Neuronal stem cell (in vitro differentiated cells): ENCODE measurements around the gene CAMK1D.
A peak's percentile ranks its signal among the peaks of the same experiment; 100 is the strongest.

ENCODE experiments used
- DNase-seq: peaks from one replicate; pipeline ENCODE4 v3.0.0-alpha.2; 2013; ENCODE audit warnings: low spot score
- H2AFZ ChIP-seq: one replicate; pipeline ENCODE4 v1.6.1; 2013; ENCODE audit warnings: mild to moderate bottlenecking, low read length, inconsistent platforms
- H2AK5ac ChIP-seq: 2 replicates; pipeline ENCODE4 v1.6.1; 2013; ENCODE audit warnings: low read depth, mild to moderate bottlenecking, inconsistent platforms, low read length, moderate library complexity, mixed read lengths
- H2BK120ac ChIP-seq: 2 replicates; pipeline ENCODE4 v1.6.1; 2013; ENCODE audit warnings: low read depth, mild to moderate bottlenecking, inconsistent platforms, low read length, moderate library complexity, mixed read lengths
- H2BK12ac ChIP-seq: one replicate; pipeline ENCODE4 v1.6.1; 2013; ENCODE audit warnings: low read length, inconsistent platforms
- H2BK15ac ChIP-seq: 2 replicates; pipeline ENCODE4 v1.6.1; 2013; ENCODE audit warnings: mild to moderate bottlenecking, low read length, inconsistent platforms, mixed read lengths
- H2BK5ac ChIP-seq: one replicate; pipeline ENCODE4 v1.6.1; 2013; ENCODE audit warnings: inconsistent platforms, mild to moderate bottlenecking, low read length, moderate library complexity
- H3K14ac ChIP-seq: one replicate; pipeline ENCODE4 v1.6.1; 2013; ENCODE audit warnings: low read length, inconsistent platforms
- H3K18ac ChIP-seq: 2 replicates; pipeline ENCODE4 v1.6.1; 2013; ENCODE audit warnings: low read length, inconsistent platforms
- H3K23ac ChIP-seq: 2 replicates; pipeline ENCODE4 v1.6.1; 2013; ENCODE audit warnings: low read depth, mild to moderate bottlenecking, mixed read lengths, low read length, inconsistent platforms; ENCODE audit not compliant: poor library complexity
- H3K27ac ChIP-seq: replicated peaks from 3 replicates; pipeline ENCODE4 v1.5.1; 2013; ENCODE audit warnings: low read length, inconsistent platforms
- H3K27me3 ChIP-seq, 3 experiments: 2 replicates each; pipeline ENCODE4 v1.6.1; 2013; ENCODE audit warnings: low read length in 3 of 3, mild to moderate bottlenecking in 2 of 3, inconsistent platforms in 1 of 3, low read depth in 1 of 3, mixed read lengths in 1 of 3, moderate library complexity in 1 of 3; ENCODE audit not compliant: control insufficient read depth in 3 of 3, insufficient read depth in 3 of 3
- H3K36me3 ChIP-seq, 2 donors: replicated peaks in 1 of 2; 2 replicates each; pipeline ENCODE4 v1.6.1; 2013; ENCODE audit warnings: low read length in 2 of 2; ENCODE audit not compliant: control insufficient read depth in 2 of 2, insufficient read depth in 2 of 2
- H3K4ac ChIP-seq: 2 replicates; pipeline ENCODE4 v1.6.1; 2013; ENCODE audit warnings: inconsistent platforms, mild to moderate bottlenecking, low read length, moderate library complexity
- H3K4me1 ChIP-seq, 2 donors: 1 replicate in 1 of 2; 2 replicates in 1 of 2; pipeline ENCODE4 v1.6.1; 2013; ENCODE audit warnings: low read length in 2 of 2, low read depth in 1 of 2; ENCODE audit not compliant: control insufficient read depth in 2 of 2, insufficient read depth in 1 of 2
- H3K4me2 ChIP-seq: one replicate; pipeline ENCODE4 v1.6.1; 2013; ENCODE audit warnings: mild to moderate bottlenecking, low read length, inconsistent platforms; ENCODE audit not compliant: insufficient read depth, poor library complexity, severe bottlenecking
- H3K4me3 ChIP-seq, 2 donors: 2 replicates each; pipeline ENCODE4 v1.5.1; 2013; ENCODE audit warnings: low read length in 2 of 2, mild to moderate bottlenecking in 2 of 2, inconsistent platforms in 1 of 2, moderate library complexity in 1 of 2
- H3K79me1 ChIP-seq: one replicate; pipeline ENCODE4 v1.6.1; 2013; ENCODE audit warnings: low read depth, mild to moderate bottlenecking, inconsistent platforms, low read length, moderate library complexity
- H3K9ac ChIP-seq: one replicate; pipeline ENCODE4 v1.6.1; 2013; ENCODE audit warnings: mild to moderate bottlenecking, low read depth, low read length, inconsistent platforms; ENCODE audit not compliant: poor library complexity
- H3K9me3 ChIP-seq, 2 donors: replicated peaks in 1 of 2; 2 replicates each; pipeline versions ENCODE3 to v1.6.1; 2013; ENCODE audit warnings: low read length in 2 of 2, mild to moderate bottlenecking in 2 of 2, inconsistent platforms in 1 of 2, low read depth in 1 of 2, mixed read lengths in 1 of 2, moderate library complexity in 1 of 2; ENCODE audit not compliant: control insufficient read depth in 2 of 2, insufficient read depth in 1 of 2
- H4K8ac ChIP-seq: one replicate; pipeline ENCODE4 v1.6.1; 2013; ENCODE audit warnings: low read depth, mild to moderate bottlenecking, inconsistent platforms, low read length, moderate library complexity
- H4K91ac ChIP-seq: one replicate; pipeline ENCODE4 v1.6.1; 2013; ENCODE audit warnings: low read length, low read depth, mild to moderate bottlenecking, inconsistent platforms; ENCODE audit not compliant: poor library complexity
- WGBS, 2 donors: extraction: QIAGEN DNeasy Blood & Tissue Kit; methylation state at CpG; one replicate each; pipeline ENCODE4 v1.1.7; 2013; ENCODE audit warnings: missing lambda C conversion rate in 2 of 2, mixed read lengths in 1 of 2; ENCODE audit not compliant: insufficient read length in 2 of 2, insufficient replicate concordance in 1 of 2; ENCODE audit errors: extremely low coverage in 2 of 2; 5-methylcytosine and 5-hydroxymethylcytosine counted together

The CAMK1D gene

DNA sequence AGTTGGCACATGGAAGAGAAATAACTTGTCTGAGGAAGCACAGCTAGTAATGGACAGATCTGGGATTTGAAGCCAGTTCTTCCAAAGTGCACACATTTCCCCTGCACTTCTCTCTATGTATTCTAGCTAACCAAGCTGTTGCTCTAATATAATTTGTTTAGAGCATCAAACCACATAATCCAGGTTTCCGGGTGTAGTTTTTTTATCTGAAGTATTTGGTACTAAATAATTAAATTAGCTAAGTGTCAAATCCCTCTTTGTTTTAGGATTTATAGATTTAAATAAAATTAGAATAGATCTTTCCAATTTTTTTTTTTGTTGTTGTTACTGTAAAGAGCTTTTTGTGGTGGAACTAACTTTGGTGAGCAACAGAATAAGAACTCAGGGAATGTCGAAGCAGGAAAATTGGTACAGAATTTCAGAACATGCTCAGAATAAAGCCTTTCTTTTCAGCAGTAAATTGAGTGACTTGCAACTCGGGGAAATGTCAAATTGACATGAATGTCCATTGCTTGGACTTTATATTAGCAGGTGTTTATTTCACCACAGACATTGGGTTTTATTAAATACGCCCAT is 33.7 kb downstream of the CAMK1D start:
- no peaks in the 10 kb centered on the region for H3K27me3 ChIP-seq
- no peak overlapping the region for H3K23ac ChIP-seq
- no peak overlapping the region for H3K4me3 ChIP-seq
- no peak overlapping the region for H3K9ac ChIP-seq
- H2BK15ac ChIP-seq, result no peak overlapping the region
- no peak overlapping the region for H2BK5ac ChIP-seq
- no peak overlapping the region for H2AK5ac ChIP-seq
- WGBS, 2 donors, result no CpG with 5 or more reads among the region's 4 CpGs
- H3K4ac ChIP-seq, result no peak overlapping the region
- H3K79me1 ChIP-seq, result no peaks in the 10 kb centered on the region
- H3K36me3 ChIP-seq, result no peaks in the 10 kb centered on the region
- no peak overlapping the region for H4K8ac ChIP-seq
- no peak overlapping the region for H3K14ac ChIP-seq
- H4K91ac ChIP-seq, result no peak overlapping the region
- H3K27ac ChIP-seq, result no peak overlapping the region
- H3K4me1 ChIP-seq, result peaks cover 0 to 2% of the 10 kb centered on the region in 2 donors
- H3K9me3 ChIP-seq, result peaks cover 0 to 3% of the 10 kb centered on the region in 2 donors
- H2BK120ac ChIP-seq, result no peak overlapping the region
- DNase-seq, result no peak
- H3K18ac ChIP-seq, result no peak overlapping the region
- no peak overlapping the region for H2AFZ ChIP-seq
- no peak overlapping the region for H3K4me2 ChIP-seq
- H2BK12ac ChIP-seq, result no peak overlapping the region

DNA sequence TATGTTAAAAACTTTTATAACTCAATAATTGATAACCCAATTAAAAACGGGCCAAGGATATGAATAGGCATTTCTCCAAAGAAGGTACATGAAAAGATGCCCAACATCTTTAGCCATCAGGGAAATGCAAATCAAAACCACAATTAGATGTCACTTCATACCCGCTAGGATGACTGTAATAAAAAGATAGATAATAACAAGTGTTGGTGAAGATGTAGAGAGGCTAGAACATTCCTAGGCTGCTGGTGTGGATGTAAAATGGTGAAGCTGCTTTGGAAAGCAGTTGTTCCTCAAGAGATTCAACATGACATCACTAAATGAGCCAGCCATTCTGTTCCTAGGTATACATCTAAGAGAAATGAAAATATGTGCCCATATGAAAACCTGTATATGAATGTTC is 35.6 kb downstream of the CAMK1D start:
- H3K18ac ChIP-seq, result no peak overlapping the region

DNA sequence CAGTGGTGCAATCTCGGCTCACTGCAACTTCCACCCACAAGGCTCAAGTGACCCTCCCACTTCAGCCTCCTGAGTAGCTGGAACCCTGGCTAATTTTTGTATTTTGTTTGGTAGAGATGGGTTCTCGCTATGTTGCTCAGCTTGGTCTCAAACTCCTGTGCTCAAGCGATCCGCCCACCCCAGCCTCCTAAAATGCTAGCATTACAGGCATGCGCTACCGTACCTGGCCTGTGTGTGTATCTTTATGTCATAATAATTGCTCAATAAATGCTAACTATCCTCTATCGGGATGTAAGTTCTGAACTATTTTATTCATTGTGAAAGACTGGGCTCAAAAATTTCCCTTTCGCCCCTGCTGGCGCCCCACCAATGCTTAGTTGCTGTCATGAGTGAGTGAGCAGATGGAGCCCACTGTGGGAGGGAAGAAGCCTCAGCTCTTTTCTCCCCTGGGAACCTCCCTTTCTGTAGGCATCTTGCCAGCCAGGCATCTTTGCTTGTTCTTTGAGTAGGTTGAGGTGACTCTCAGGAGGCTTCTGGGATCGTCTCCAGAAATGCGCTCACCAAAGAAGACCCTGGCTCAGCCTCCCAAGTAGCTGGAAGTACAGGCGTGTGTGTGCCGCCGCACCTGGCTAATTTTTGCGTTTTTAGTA is 38.3 kb downstream of the CAMK1D start:
- no peak overlapping the region for H2BK120ac ChIP-seq
- no peak overlapping the region for H3K4ac ChIP-seq
- H4K8ac ChIP-seq, result no peak overlapping the region
- no peak overlapping the region for H3K23ac ChIP-seq
- peaks cover 4% of the 10 kb centered on the region for H3K79me1 ChIP-seq
- H2BK5ac ChIP-seq, result no peak overlapping the region
- H4K91ac ChIP-seq, result no peak overlapping the region
- H3K18ac ChIP-seq, result no peak overlapping the region
- H3K36me3 ChIP-seq, result no peaks in the 10 kb centered on the region
- no peaks in the 10 kb centered on the region for H3K27me3 ChIP-seq
- H3K4me3 ChIP-seq, result no peak overlapping the region
- peaks cover 0 to 3% of the 10 kb centered on the region in 2 donors for H3K4me1 ChIP-seq
- H2BK12ac ChIP-seq, result no peak overlapping the region
- no peak overlapping the region for H3K4me2 ChIP-seq
- WGBS, 2 donors, result no CpG with 5 or more reads among the region's 15 CpGs
- no peak overlapping the region for H2BK15ac ChIP-seq
- no peak overlapping the region for H3K14ac ChIP-seq
- no peak overlapping the region for H3K27ac ChIP-seq
- no peak overlapping the region for H2AK5ac ChIP-seq
- DNase-seq, result no peak
- no peak overlapping the region for H2AFZ ChIP-seq
- peaks cover 0 to 3% of the 10 kb centered on the region in 2 donors for H3K9me3 ChIP-seq
- no peak overlapping the region for H3K9ac ChIP-seq

More for the DNA sequence above, 35.6 kb downstream of the CAMK1D start:
- H3K4me3 ChIP-seq, result no peak overlapping the region
- no peak overlapping the region for H2BK120ac ChIP-seq
- H3K14ac ChIP-seq, result no peak overlapping the region
- H2BK15ac ChIP-seq, result no peak overlapping the region
- H3K27me3 ChIP-seq, result no peaks in the 10 kb centered on the region
- H2AFZ ChIP-seq, result no peak overlapping the region
- H3K23ac ChIP-seq, result no peak overlapping the region
- no peaks in the 10 kb centered on the region for H3K36me3 ChIP-seq
- H2BK12ac ChIP-seq, result no peak overlapping the region
- no peak overlapping the region for H3K4ac ChIP-seq
- no CpG with 5 or more reads among the region's 2 CpGs for WGBS, 2 donors
- peaks cover 2% of the 10 kb centered on the region for H3K79me1 ChIP-seq
- no peak overlapping the region for H3K9ac ChIP-seq
- H3K27ac ChIP-seq, result no peak overlapping the region
- H2AK5ac ChIP-seq, result no peak overlapping the region
- DNase-seq, result no peak
- H3K4me1 ChIP-seq, result peaks cover 0 to 2% of the 10 kb centered on the region in 2 donors
- H3K9me3 ChIP-seq, result peaks cover 0 to 3% of the 10 kb centered on the region in 2 donors
- no peak overlapping the region for H3K4me2 ChIP-seq
- H4K8ac ChIP-seq, result no peak overlapping the region
- H2BK5ac ChIP-seq, result no peak overlapping the region
- no peak overlapping the region for H4K91ac ChIP-seq

DNA sequence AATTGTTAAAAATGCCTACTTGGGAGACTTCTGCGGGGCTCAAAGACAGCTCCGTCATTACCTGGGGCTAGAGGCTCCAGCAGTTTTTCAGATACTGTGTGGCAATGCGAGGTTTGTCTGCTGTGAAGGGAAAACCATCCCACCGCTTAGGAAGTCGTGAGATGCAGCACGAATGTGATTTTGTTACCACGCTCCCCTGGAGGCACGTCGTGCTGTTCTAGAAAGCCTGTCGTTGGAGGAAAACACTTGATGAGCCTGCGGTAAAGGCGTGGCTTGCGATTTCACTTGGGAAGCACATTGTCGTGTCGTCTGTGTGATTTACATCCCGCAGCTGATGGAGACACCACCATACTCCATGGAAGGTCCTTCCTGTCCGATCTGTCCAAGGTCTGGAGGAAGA is 39.3 kb downstream of the CAMK1D start:
- H2BK15ac ChIP-seq, result no peak overlapping the region
- peaks cover 4% of the 10 kb centered on the region for H3K79me1 ChIP-seq
- H3K14ac ChIP-seq, result no peak overlapping the region
- DNase-seq, result no peak
- no peak overlapping the region for H4K91ac ChIP-seq
- H3K4me1 ChIP-seq, result peaks cover 0 to 3% of the 10 kb centered on the region in 2 donors
- H2AFZ ChIP-seq, result no peak overlapping the region
- no peak overlapping the region for H2AK5ac ChIP-seq
- H3K27ac ChIP-seq, result no peak overlapping the region
- no peak overlapping the region for H3K9ac ChIP-seq
- H3K27me3 ChIP-seq, result no peaks in the 10 kb centered on the region
- no peak overlapping the region for H3K4me3 ChIP-seq
- WGBS, 2 donors, result no CpG with 5 or more reads among the region's 17 CpGs
- no peak overlapping the region for H3K18ac ChIP-seq
- no peak overlapping the region for H3K4me2 ChIP-seq
- H3K23ac ChIP-seq, result no peak overlapping the region
- peak overlapping the region; percentile 33 for H4K8ac ChIP-seq
- H3K36me3 ChIP-seq, result no peaks in the 10 kb centered on the region
- peaks cover 0 to 3% of the 10 kb centered on the region in 2 donors for H3K9me3 ChIP-seq
- no peak overlapping the region for H2BK12ac ChIP-seq
- H3K4ac ChIP-seq, result no peak overlapping the region
- H2BK120ac ChIP-seq, result no peak overlapping the region
- H2BK5ac ChIP-seq, result no peak overlapping the region
